Measurements from ENCODE around the gene AXIN2.
"Not testable (repeated sequence)": the region's sequence is repeated elsewhere in the genome, so short reads cannot be mapped to it uniquely, and the experiment has no call there.

The AXIN2 gene

DNA sequence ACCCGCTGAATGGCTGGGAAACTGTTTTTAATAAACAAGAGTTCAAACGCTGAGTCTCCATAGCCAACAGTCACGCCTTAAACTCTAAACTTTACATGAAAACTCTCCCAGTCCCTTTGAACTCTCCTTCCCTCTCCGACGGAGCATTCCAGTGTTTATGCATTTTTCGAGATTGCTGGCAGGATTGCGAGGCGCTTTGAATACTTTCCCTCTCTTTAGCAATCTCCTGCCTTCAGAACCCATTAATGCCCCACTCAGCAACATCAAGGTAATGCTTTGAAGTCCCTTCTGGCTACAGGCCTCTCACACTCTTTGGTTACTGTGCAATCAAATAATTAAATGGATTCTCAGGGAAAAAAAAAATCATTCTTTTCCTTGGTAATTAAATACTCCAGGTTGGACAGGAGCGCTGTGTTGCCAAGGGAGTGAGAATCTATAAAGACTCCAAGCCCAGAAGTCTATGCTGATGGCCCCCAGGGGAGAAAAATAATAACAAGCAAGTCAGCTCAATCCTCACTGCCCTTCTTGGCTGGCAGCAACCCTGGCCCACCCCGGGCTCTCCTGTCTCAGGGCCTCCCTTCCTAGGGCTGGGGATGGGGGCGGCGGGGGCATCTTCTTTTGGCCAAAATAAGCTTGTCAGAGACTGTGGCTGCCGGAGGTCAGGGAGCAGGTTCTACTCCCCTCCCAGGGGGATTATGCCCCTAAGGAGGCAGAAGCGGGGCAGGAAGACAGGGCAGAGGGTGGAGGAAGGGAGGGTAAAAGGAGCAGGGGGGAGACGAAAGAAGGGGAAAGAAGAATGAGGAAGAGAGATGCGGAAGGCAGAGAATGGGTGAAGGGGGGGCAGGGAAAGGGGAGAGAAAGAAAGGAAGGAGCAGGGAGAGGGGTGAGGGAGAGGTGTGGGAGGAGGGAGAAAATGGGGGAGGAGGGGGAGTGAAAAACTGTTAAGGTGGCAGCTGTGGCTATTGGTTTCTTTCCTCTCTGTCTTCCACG, 45.2 kb downstream of the AXIN2 start:
- peak; percentile 37 to 84 (median 57) for DNase-seq

DNA sequence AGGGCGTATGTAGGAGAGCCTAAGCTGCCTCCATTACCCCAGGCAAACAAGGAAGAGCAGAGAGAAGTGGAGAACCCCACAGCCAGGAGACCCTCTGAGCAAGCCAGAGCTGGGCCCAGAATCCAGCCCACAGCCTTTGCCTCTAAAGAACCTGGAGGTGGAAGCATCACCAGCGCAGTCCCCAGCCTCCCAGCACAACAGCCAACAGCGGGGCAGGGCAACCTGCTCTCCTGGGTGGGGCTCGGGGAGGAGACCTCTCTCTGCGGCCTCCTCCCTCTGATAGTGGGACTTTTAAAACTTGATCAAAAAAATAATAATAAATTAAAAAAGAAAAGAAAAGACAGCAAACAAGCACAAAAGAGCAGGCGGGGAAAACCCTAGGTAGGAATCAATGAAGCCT, 45.9 kb downstream of the AXIN2 start:
- DNase-seq: no peak

DNA sequence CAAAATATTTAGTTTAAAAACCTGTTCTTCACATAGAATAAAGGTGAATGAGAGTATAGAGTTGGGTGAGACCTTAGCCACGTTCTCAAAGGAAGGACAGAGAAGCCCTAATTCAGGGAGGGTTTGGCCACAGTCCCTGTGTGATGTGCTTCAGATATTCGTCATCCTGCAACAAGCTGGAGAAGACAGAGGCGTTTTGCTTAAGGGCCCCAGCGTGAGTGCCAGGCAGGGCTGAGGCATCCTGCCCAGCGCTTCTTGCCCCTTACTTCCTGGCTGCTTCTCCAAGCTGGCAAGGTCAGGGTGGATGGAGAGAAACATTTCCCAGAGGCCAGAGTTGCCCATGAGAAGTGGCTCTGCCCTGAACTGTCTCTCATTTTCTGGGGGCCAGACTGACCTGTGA, 46.9 kb downstream of the AXIN2 start:
- DNase-seq: no peak

DNA sequence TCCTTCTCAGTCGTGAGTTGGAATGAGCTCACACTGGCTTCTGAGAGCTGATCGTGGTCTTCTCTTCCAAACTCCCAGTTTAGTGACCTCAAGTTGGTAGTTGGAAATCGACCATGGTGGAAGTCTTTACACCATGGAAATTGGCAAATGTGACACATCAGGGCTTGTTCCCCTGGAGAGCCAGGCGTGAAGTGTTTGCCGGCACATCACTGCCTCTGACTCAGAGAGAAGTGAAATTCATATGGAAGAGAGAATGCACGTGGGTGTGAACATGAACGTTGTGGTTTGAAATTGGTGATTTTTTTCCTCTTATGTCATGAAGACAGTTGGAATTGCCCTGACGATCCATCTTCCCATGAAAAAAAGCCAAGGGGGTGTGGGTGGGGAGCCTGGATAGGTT, 47.4 kb downstream of the AXIN2 start:
- no peak for DNase-seq

DNA sequence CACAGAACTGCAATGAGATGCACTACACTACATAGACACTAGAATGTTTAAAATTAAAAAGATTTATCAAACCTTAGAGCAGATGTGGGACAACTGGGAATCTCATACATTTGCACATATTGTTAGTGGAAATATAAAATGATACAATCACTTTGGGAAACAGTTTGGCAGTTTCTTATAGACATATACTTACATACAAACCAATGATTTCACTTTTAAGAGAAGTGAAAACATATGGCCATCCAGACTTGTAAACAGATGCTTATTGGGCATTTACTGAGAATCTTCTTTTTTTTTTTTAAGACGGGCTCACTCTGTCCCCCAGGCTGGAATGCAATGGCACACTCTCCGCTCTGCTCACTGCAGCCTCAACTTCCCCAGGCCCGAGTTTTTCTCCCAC, 50.1 kb downstream of the AXIN2 start:
- DNase-seq: no peak

DNA sequence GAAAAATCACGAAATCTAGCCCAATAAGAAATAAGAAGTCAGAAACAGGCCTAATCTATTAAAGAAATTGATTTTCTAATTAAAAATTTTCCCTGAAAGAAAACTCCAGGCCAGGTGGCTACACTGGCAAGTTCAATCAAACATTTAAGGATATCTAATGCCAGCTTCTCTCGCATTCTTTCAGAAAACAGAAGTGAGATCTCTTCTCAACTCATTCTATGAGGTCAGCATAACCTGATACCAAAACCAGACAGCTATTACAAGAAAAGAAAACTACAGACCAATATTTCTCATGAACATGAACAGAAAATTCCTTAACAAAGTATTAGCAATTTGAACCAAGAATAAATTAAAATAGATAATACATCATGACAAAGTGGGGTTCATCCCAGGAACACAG, 52.4 kb downstream of the AXIN2 start:
- no peak for DNase-seq

DNA sequence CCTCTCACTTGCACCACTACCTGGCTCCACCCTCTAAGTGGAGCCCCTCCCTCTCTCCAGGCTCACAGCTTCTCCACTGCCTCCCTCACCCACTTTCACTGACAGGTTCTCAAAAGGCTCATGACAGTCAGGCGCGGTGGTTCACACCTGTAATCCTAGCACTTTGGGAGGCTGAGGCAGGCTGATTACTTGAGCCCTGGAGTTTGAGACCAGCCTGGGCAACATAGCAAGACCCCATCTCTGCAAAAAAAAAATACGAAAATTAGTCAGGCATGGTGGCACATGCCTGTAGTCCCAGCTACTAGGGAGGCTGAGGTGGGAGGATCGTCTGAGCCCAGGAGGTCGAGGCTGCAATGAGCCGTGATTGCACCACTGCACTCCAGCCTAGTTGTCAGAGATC, 56.8 kb downstream of the AXIN2 start:
- not testable (repeated sequence) for DNase-seq

DNA sequence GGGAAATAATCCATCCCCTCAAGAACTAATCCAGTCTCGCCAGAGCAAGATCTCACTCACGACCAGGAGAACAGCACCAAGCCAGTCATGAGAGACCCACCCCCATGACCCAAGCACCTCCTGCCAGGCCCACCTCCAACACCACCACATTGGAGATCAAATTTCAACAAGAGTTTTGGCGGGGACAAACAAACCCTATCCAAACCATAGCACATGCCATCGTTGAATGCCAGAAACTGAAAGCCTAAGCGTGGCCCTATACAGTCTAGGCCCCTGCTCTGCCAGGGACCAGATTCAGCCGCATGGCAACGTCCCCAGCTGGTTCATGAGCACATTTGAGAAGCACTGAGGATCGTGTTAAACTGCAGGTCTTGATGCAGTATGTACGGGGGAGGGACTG, 57.3 kb downstream of the AXIN2 start:
- DNase-seq: no peak

DNA sequence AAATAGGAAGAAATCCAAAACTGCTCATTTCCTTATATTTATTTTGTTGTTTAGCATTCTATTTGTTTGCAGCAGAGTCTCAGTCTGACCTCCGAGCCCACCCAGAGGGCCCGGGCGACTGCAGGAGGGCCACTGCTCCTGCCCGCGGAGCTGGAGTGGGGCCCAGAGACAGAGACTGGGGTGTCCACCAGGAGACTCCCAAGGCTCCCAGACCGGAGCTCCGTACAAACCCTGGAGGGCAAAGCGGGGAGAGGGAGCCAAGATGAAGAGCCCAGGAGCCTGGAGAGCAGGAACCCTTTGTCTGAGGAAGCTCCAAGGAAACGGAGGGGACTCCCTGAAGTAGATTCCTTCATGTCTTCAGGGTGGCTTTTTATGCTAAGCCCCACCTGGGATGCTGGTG, 57.9 kb downstream of the AXIN2 start:
- no peak for DNase-seq

DNA sequence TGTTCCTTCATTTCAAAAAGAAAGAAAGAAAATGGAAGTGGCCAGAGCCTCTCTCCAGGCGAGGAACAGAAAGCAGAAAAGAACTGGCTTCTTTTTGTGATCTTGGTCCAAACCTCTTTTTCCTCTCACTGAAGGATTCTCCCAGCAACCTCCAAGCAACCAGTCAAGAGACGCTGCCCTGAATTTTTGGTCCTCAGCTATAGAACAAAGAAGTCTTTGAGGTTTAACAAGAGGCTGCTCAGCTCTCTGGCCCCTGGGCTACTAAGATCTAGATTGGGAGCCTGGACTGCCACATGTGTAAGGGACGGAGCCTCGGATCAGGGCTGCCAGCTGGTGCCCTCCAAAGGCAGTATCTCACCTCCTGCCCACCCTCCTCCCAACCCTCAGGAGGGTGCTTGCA, 62.6 kb downstream of the AXIN2 start:
- DNase-seq: no peak

DNA sequence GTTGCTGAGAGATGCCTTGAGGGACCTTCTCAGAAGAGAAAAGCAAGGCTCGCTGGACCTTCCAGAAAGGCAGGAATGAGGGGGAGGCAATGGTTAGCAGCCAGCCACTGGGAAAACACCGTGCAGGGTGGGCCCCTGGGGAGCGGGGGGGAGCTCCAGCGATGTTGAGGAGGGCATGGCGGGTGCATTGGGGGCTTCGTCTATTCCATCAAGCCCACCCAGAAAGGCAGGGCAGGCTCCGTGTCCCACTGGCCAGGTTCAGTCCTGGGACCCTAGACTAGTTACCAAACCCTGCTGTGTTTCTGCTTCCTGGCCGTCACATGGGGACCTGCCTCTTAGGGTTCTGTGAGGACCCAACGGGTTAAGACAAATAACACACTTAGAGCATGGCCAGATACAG, 64.6 kb downstream of the AXIN2 start:
- DNase-seq: no peak

DNA sequence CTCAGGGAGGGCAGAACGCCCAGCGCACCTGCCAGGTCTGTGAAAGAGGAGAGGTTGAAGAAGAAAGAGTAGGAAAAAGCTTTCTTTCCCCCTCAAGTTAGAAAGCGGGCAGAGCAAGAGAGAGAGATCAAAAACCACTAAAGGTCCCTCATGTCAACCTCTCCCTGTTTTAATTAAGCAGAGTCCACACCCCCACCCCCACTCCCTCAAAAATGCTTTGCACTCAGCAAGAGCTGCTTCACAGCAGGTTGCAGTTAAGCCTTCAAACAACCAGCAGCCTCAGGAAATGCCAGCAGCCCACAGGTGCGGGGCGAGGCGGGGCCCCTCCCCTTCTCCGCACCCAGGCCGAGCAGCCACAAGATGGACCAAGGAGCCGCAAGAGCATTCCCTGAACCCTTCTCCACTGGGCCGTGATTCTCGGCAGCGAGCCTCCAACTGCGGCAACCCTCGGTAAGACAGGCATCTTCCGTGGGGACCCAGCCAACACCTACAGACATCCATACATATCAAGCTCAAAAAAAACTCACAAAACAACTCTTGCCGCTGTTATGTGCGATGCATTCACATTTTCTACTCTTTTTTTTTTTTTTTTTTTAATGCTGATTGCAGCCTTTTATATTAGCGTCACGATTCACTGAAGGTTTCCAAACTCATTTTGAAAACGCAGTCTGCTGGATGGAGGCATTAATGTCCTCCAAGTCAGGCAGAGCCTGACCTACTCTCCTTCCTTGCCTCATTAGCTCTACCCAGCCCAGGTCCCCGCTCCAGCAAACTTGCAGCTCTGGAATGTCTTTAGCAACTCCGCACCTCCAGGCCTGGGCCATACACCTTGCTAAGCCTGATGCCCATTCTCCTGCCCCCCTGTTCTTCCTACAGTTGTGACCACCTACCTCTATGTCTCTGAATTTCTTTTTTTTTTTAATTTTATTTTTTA, 66.1 kb downstream of the AXIN2 start:
- DNase-seq: peak; percentile 62 to 84 (median 75)

DNA sequence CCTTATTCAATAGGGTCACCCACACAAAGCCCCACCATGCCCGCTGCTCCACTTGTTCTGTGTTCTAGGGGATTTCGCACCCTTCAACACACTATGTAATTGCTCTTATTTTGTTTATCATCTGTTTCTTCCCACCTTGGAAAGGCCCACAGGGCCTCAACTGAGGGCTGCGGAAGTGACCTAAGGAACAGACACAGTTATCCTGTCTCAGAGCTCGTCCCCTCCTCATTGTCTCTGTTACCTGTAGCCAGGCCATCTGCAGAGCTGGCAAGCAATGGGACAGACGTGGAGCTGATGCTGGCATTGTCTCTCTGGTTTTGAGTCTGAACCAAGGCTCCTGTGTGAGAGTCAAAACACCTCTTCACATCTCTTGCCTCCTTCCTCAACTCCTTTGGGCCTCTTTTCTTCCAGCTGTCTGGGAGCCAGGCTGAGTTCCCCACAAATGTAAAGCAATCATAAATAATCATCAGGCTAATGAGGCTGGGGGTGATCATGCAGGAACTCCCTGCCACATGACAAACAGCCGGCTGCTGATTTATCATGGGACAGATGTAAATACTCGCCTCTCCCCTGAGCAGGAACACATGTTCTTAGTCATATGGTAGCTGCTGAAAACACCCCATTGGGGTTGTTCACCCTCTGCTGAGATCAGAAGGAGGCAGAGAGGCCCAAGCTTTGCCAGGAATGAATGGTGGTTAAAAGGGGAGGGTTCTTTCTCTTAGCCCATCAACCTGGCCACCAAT, 71.9 kb downstream of the AXIN2 start:
- DNase-seq: no peak

DNA sequence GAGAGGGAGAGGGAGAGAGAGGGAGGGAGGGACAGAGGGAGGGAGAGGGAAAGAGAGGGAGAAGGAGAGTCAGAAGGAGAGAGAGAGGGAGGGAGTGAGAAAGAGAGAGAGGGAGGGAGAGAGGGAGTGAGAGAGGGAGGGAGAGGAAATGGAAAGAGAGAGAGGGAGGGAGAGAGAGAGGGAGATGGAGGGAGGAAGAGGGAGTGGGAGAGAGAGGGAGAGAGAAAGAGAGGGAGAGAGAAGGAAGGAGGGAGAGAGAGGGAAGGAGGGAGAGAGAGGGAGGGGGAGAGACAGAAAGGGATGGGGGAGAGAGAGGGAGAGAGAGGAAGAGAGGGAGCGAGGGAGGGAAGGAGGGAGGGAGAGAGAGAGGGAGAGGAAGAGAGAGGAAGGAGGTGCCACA, 72.8 kb downstream of the AXIN2 start:
- no peak for DNase-seq

DNA sequence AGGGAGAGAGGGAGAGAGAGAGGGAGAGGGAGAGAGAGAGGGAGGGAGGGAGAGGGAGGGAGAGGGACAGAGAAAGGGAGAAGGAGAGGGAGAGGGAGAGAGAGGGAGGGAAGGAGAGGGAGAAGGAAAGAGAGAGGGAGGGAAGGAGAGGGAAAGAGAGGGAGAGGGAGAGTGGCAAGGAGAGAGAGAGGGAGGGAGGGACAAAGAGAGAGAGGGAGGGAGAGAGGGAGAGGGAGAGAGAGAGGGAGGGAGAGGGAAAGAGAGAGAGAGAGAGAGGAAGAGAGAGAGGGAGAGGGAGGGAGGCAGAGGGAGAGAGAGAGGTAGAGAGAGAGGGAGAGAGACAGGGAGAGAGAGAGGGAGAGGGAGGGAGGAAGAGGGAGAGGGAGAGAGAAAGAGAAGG, 73.5 kb downstream of the AXIN2 start:
- no peak for DNase-seq

DNA sequence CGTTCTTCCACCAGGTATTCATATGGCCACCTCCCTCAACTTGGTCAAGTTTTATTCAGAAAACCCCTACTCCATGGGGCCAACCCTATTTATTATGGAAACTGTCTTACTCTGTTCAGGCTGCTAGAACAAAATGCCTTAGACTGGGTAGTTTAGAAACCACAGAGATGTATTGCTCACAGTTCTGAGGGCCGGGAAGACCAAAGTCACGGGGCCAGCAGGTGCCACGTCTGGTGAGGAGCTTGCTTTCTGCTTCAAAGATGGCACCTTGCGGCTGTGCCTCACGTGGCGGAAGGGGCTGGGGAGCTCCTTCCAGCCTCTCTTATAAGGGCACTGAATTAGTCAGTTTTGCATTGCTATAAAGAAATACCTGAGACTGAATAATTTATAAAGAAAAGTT, 74.3 kb downstream of the AXIN2 start:
- no peak for DNase-seq

DNA sequence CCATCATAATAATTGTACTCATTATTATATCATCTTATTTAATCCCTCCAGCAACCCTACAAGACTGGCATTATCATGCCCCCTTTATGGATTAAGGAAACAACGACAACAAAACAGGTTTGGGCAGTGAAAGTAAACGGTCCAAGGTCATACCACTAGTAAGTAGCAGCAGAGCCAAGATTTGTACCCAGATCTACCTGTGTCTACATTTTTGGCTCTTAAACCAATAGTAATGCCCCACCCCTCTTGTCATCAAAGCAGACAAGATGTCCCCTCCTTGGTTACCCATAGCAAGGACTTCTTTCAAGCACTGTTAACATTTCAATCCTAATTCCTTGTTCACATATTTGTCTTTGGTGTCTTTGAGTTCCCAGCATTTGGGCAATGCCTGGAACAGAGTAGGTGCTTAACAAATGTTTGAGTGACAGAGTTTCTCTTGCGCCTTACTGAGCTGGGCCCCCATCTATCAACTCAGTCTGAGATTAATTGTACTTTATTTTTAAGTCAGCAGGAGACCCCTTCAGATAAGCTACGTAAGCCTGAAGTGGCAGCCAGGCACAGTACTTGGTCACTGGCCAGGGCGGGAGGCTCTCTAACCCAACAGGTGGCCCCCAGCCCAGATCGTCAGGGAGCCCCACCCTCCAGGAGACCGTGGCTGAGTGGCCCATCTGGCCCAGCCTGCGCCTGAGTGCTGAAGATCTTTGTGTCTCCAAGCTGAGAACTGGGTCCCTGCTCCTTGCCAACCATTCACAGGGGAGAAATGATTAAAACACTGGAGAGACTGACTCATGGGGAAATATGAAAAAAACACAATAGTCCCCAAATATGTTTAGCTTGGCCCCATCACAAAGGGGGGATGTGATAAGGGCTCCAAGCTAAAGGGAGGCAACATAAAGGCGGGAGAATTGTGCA, 75.8 kb downstream of the AXIN2 start:
- DNase-seq: peak in 1 of 3 experiments; percentile 2

DNA sequence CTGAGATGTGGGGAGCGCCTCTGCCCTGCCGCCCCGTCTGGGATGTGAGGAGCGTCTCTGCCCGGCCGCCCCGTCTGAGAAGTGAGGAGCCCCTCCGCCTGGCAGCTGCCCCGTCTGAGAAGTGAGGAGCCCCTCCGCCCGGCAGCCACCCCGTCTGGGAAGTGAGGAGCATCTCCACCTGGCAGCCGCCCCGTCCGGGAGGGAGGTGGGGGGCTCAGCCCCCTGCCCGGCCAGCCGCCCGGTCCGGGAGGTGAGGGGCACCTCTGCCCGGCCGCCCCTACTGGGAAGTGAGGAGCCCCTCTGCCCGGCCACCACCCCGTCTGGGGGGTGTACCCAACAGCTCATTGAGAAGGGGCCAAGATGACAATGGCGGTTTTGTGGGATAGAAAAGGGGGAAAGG, 77.0 kb downstream of the AXIN2 start:
- DNase-seq: not testable (repeated sequence)

DNA sequence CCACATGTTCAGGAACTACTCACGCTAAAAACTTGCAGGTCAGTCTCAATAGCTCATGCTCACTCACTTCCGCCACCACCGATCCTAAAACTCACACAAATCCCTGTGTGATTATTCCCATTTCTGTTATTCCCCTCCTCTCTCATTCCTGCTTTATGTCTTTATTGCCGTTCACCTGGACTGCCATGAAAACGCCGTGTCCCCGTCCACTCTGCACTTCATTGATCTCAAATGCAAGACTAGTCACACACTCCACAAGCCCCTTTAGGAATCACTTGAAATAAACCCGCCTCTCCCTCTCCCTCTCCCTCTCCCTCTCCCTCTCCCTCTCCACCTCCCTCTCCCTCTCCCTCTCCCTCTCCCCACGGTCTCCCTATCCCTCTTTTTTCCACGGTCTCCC, 78.0 kb downstream of the AXIN2 start:
- DNase-seq: no peak

DNA sequence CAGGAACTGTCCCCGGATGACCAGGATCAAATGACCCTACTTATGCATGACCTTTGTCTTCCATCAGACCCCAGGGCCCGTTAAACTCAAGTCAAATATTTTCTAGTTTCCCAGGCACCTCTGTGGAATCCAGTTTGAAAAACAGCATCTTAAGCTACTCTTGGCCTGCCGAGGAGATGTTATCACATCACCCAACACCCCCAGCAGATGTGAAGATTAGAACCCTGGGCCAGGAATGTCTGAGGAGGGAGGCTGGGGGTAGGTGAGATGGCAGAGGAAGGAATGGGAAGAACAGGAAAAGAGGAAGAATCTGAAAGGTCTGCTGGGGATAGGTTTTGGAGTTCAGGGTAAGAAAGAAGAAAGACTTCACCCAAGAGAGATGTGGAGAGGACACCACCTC, 79.2 kb downstream of the AXIN2 start:
- no peak for DNase-seq

DNA sequence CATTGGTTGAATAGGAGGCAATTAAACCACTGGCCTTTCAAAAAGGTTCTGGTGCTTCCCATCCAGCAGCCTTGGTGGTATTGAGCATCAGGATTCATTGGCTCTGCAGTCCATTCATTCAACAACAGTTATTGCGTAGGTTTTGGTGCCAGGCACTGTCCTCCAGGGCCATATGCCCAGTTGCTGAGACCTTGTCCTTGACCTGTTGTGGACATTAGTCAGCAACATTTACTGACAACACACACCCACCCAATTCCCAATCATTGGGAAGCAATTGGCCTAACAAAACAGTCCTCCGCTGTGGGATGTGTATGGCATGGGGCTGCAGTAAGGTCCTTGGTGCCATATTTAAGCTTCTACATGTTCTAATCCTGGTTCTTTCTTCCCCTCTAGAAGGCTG, 82.2 kb downstream of the AXIN2 start:
- DNase-seq: no peak

All from NCI-H1417 (cell line).